Cerebellar nuclear complex (tissue), 1 donor: ENCODE measurements around the gene EXOC2.
"Not testable (repeated sequence)": the region's sequence is repeated elsewhere in the genome, so short reads cannot be mapped to it uniquely, and the experiment has no call there.

Source experiments
- DNase-seq, 2 experiments: peaks; one replicate each; lab custom pipeline; 2025; lab: John Stamatoyannopoulos, UW

Gene EXOC2

GRCh38 chr6:680251-680650 lies 12.7 kb downstream of the EXOC2 start:
- DNase-seq: no peak

GRCh38 chr6:679282-679681 lies 13.7 kb downstream of the EXOC2 start:
- no peak for DNase-seq

GRCh38 chr6:678520-678919 lies 14.4 kb downstream of the EXOC2 start:
- DNase-seq: no peak

- no peak for DNase-seq
Observed at GRCh38 chr6:677919-678318, 15.0 kb downstream of the EXOC2 start.

GRCh38 chr6:674956-675355 lies 18.0 kb downstream of the EXOC2 start:
- DNase-seq: no peak

- DNase-seq: no peak
Observed at GRCh38 chr6:674406-674805, 18.5 kb downstream of the EXOC2 start.

- DNase-seq: no peak
Observed at GRCh38 chr6:667253-667927, 25.5 kb downstream of the EXOC2 start.

GRCh38 chr6:665403-666267 lies 27.3 kb downstream of the EXOC2 start:
- no peak for DNase-seq

GRCh38 chr6:663788-664187 lies 29.2 kb downstream of the EXOC2 start:
- DNase-seq: not testable (repeated sequence)

GRCh38 chr6:659716-660581 lies 33.0 kb downstream of the EXOC2 start:
- no peak for DNase-seq

GRCh38 chr6:658244-658643 lies 34.7 kb downstream of the EXOC2 start:
- DNase-seq: no peak

GRCh38 chr6:657743-658142 lies 35.2 kb downstream of the EXOC2 start:
- DNase-seq: no peak

- DNase-seq: no peak
Observed at GRCh38 chr6:656460-657252, 36.3 kb downstream of the EXOC2 start, which contains the start of gene HUS1B. Gene HUS1B (minus strand): TSS chr6:657100. CDS start chr6:656944, 156 bp downstream.

GRCh38 chr6:654136-654535 lies 38.8 kb downstream of the EXOC2 start:
- DNase-seq: no peak

GRCh38 chr6:652865-653264 lies 40.1 kb downstream of the EXOC2 start:
- DNase-seq: no peak

- no peak for DNase-seq
Observed at GRCh38 chr6:650098-650497, 42.8 kb downstream of the EXOC2 start.

GRCh38 chr6:642805-643204 lies 50.1 kb downstream of the EXOC2 start:
- DNase-seq: no peak

GRCh38 chr6:641225-641985 lies 51.5 kb downstream of the EXOC2 start:
- no peak for DNase-seq

GRCh38 chr6:636488-636887 lies 56.5 kb downstream of the EXOC2 start:
- no peak for DNase-seq

- no peak for DNase-seq
Observed at GRCh38 chr6:635233-635632, 57.7 kb downstream of the EXOC2 start.

GRCh38 chr6:633611-634010 lies 59.3 kb downstream of the EXOC2 start:
- no peak for DNase-seq
